ENCODE data around the gene ACAN.
"Not testable (repeated sequence)": the region's sequence is repeated elsewhere in the genome, so short reads cannot be mapped to it uniquely, and the experiment has no call there.

ACAN gene

DNA sequence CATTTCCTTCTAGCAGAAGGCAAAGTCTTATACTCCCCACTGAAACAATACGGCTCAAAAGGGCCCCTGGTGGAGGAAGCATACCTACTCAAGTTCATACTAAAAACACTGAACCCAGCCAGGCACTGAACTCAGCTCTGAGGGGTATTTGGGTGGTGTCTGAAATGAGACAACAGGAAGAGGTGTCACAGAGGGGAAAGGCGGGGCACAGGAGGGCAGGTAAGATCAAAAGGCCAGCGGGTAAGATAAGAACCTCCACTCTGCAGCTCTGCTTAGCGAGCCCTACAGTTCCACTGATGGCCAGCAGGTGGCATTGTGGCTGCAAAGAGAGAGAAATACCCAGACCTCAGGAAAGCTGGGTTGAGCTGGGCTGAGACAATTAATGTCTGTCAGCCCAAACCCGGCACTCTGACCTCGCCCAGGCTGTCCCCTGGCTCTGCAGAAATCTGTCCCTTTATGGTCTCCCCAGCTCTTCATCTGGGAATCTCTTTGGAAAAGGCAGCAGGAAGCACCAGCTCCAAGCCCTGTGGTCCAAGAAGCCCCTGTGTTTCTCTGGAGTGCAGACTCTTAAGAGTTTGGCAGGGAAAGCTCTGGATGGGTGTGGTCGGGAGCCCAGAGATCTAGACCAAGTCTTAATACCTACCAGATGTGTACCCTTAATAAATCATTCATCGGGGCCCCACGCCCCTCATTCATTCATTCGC lies 101.5 kb downstream of the ACAN start:
- FAIRE-seq: no peak

DNA sequence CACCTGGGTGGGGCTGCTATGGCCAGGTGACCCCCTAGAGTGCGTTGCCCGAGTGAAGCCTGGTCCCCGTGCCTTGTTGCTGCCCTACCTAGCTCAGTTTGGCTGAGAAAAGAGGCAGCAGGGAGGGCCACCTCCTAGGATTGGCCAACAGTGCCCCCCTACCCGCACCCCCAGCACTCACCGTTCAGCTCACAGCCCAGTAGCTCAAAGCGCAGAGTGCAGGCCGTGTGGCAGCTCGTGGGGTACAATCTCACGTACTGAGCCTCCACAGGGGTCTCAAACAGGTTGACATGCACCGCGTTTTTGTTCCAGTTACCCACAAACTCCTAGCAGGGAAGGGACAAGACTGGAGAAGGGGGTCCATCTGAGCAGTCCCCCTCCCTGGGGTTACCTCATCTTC lies 102.3 kb downstream of the ACAN start:
- FAIRE-seq: no peak

DNA sequence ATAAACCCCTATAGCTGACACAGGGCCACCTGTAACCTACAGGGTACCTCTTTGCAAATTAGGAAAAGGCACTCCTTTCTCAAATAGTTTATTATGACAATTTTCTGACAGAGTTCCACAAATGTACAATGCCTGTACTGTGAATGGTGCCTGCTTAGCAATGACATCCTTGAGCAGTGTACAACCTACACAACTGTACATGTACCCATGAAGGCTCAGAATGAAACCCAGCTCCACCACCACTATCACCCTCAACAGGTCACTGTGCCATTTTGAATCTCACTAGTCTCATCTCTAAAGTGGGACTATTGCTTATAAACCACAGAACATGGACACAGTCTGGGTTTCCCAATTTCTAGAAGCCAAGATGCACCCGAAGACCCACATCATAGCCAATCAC lies 102.9 kb downstream of the ACAN start:
- no peak for FAIRE-seq

DNA sequence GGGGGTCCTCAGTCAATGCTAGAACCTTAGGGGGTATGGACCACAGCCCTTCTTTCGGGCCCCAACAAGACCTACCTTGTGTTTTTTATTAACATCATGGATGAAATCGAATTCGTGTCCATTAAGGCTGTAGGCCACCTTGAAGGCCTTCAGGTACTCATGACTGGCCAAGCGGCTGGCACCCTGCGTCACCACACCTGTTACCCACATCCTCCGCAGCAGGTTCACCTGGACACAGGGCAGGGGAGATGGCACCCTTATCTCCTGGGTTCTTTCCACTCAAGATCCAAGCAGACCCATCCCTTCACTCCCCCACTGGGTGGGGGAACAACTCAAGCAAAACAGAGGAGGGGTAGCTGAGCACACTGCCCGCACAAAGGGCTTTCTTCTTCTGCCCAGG lies 103.3 kb downstream of the ACAN start:
- no peak for FAIRE-seq

DNA sequence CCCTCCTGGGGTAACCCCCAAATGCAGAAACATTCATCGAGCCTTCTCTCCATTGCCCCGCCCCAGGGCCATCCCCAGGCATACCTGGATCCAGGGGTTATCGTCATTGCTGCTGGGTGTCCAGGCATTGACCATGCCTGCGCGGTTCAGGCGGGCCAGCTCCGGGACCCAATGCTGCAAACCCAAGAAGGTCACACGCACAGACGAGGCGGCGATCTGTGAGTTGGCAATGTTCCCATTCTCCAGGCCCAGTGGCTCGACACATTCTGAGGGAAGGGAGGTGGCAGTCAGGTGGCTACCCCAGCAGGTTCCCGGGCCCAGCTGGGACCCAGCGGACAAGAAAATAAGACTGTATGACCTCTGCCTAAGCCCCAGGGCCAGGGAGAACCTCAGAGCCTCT lies 103.9 kb downstream of the ACAN start:
- no peak for FAIRE-seq

DNA sequence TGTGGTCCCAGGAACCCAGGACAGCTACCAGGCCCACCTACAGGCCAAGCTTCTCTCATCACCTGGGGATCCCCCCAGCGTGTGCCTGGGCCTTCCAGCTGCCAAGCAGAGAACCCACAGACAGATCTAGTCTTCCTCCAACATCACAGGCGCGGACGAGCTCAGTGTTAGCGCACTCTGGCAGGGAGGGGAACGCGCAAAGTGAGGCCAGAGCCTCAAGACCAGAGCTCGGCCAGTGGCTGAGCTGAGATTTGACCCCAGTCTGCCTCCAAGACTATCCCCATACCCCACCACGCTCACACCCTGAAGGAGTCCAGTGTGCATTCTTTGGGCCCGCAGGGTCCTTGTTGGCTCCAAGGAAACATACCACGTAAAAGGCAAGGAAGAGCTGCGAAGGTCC lies 104.9 kb downstream of the ACAN start:
- FAIRE-seq: no peak

DNA sequence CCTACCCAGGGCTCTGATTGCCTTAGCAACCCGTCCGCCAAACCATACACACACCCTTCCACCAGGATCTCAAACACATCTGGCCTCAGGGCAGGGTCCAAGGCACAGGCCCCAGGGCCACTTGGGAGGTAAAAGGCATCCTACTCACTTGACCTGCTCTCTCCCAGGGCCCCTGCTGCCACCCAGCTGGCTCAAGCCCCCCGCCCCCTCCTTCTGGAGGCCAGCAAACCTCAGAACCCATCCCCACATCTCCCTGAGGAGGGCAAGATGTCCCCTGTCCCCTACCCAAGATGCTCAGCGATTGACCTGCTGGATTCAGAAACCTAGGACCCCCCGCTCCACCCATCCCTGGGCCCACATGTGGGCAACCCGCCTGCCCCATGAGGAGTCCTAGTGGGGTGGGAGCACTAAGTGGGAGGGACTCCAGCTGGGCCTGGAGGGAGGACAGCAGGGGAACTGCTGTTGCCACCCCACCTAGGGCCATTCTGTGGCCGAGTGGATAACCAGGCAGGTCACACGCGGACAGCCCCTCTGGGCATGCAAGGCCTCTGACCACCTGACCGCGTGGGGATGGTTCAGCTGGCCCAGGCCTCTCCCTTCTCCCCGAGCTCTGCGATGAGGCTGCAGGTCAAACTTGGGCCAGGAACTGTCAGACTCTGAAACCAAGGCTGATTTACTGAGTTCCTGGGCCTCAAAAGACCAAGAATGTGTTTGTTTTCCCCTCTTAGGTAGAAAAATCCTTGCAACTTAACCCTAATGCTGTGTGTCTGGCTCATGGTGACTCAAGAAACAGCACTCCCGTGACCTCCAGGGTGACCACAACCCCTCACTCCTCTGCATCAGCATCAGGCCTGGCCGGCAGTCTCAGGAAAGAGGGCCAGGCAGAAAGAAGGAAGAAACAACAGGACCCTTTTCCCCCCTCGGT lies 105.7 kb downstream of the ACAN start:
- FAIRE-seq: no peak

DNA sequence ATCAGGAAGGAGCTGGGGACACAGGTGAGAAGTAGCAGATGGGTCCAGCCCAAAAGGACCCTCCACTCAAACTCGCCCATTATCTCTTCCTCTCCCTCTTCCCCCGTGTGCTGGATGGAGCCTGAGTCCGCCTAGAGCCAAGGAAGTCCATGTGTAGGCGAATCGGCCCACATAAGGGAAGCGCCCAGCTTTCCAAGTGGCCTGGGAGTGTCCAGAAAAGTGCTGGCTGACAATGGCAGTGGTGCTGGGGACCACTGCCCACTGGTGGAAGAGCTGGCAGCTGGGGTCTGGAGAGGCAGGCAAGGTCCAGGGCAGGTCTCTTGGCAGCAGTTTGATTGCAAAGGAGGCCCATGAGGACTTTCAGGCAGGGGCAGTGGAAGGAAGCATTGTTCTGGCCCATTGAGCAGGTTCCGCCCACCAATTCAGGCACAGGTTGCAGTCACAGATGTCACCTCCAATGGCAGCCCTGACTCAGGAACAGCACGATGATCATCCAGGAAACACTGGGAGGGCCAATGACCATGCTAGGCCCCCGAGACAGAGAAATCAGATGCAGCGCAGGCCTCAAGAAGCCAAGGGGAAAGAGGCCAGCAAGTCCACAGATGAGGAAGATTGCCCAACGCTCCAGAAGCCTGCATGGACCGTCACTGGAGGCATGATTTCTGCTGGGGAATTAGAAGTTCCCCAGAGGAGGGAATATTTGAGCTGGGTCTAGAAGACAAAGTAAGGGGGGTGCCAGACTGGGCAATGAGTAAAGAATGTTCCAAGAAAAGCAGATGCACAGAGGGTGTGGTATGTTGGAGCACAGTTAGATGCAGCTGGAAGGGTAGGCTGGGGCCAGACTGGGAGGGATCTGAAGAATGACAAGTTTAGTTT lies 107.0 kb downstream of the ACAN start:
- no peak for FAIRE-seq

DNA sequence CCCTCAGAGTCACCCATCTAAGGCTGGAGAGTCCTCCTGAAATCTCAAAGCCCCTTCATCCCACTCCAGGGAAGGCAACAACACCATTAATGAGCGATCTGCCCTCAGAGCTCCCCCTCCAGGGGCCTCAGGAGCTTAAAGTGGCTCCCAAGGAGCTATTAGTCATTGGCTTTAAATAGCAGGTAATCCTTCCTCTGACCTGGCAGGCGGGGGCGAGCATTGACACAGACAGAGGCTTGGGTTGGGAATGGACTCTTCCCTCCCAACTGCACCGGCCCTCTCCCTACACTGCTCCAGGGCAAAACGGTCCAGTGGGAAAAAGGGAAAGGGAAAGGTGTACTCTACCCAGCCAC lies 108.5 kb downstream of the ACAN start:
- FAIRE-seq: no peak

DNA sequence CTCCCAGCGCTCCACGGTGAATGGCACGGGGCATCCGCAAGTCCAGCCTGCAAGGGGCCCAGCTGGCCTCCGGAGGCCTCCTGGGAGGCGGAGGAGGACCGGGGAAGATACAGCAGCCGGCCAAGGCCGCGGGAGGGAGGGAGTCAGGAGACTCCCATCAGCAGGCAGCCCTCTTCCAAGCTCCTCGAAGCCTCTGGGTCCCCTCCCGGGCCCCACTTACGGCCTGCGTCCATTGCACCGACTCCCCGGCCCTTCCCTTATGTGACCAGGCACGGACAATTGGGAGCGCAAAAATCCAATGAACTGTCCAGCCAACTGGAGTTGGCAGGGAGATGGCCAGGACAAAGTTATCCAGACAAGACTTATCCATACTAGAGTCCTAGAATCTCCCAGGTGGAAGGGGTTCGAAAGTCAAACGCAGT lies 109.3 kb downstream of the ACAN start:
- FAIRE-seq: no peak

DNA sequence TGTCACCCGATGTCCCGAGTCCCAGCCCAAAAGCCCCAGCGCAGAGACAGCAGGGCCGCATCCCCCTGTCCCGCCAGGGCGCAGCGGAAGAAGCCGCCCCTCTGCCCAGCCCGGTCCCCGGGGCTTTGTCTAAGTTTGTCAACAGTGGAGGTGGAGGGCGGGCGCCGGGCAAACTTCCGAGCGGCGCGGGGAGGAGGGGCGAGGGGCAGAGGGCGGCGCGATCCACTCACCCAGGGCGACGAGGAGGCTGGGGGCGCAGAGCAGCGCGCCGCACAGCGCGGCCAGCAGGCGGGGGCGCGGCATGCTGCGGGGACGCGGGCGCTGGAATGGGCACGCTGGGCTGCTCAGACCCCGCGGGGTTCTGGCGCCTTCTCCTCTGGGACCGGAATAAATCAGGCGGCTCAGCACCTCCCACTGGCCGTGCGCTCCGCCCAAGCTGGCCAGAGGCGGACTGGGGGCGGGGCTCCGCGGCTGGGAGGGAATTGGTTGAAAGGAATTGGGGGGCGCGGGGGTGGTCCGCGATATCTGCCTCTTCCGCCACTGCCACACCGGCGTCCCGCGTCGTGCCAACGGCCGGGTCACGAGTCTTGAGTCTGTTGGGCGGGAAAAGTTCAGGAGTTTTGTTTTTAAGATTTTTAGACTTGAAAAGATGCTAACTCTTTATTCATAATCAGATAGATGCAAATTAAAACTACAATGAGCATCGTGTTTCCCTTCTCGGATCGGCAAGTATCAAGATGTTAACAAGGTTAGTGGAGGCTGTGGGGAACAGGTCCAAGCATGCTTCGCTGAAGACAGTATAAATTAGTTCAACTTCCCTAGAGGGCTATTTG lies 110.0 kb downstream of the ACAN start, which contains the start of gene MFGE8:
MFGE8 (minus strand) TSS at position 363 of the 833 bp plus-strand sequence; CDS start at position 303, 60 bp downstream.
- no peak for FAIRE-seq

DNA sequence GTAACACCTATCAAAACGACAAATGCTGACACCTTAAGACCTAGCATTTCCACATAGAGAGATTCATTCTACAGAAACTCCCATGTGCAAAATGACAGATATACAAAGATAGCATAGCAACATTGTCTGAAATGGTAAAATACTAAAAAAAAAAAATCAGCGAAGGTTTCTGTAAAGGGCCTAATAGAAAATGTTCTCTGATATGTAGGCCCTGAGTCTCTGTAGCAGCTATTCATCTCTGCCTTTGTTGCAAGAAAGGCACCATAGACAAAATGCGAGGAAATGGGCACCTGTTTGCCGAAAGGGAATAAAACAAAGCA lies 110.6 kb downstream of the ACAN start:
- FAIRE-seq: no peak

DNA sequence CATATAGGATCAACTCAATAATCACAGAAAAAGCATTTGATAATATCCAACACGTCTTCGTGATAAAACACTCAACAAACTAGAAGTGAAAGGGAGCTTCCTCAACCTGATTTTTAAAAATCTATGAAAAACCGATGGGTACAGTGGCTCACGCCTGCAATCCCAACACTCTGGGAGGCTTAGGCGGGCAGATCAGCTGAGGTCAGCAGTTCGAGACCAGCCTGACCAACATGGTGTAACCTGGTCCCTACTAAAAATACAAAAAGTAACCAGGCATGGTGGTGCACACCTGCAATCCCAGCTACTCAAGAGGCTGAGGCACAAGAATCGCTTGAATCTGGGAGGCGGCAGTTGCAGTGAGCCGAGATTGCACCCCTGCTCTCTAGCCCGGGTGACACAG lies 112.1 kb downstream of the ACAN start:
- FAIRE-seq: no peak

DNA sequence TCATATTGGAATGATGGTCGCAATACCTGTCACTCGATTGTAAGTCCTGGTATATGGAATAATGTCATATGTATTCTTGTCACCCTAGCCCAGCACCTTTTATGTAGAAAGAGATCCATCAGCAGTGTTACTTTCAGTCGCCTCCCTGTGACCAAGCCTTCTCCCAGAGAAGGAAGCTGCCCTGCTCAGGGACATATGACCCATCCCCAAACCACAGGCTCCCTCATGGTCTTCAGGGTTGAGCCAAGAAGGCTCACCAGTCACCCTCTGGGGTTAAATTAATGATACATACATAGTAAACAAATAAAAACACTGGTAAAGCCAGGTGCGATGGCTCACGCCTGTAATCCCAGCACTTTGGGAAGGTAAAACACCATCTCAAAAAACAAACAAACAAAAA lies 114.5 kb downstream of the ACAN start:
- no peak for FAIRE-seq

DNA sequence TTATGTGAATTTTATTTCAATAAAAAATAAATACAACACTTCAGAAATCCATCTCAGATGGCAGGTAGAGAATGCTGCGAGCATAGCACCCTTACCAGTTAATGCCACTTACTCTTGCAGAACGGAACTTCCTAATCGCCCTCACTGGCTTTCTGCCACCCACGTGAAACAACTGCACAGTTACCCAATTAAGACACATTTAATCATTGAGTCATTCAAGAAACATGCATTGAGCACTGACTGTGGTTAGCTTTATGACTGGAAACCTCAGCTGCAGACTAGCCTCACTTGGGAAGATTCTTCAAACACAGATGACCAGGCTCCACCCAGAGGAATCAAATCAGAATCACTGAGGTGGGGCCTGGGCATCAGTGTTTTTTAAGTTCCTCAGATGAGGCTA lies 115.5 kb downstream of the ACAN start:
- FAIRE-seq: no peak

DNA sequence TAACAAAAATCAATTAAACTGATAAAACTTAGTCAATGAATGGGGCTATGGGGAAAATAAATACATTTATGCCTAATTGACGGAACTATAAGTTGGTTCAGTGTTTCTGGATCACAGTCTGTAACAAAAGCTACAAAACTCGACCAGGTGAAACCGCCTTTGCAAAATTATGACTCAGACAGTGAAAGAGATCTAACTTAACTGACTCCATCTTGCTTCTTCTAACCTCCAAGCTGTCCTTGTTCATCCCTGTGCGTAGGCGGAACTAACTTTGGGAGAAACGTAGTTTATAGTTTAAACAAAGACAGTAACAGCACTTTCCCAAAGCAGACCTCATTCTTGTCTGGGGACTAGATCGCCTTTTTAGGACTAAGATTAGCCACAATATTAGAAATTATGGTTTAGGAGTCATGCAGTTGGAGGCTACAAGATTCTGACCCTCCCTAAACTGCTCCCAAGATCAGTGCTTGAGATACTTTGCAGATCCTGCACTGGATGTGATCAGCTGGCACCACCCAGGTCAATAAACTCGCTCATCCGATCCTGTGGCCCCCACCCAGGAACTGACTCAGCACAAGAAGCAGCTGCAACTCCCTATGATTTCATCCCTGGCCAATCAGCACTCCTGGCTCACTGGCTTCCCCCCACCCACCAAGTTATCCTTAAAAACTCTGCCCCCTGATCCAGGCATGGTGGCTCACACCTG lies 117.1 kb downstream of the ACAN start:
- FAIRE-seq: no peak

DNA sequence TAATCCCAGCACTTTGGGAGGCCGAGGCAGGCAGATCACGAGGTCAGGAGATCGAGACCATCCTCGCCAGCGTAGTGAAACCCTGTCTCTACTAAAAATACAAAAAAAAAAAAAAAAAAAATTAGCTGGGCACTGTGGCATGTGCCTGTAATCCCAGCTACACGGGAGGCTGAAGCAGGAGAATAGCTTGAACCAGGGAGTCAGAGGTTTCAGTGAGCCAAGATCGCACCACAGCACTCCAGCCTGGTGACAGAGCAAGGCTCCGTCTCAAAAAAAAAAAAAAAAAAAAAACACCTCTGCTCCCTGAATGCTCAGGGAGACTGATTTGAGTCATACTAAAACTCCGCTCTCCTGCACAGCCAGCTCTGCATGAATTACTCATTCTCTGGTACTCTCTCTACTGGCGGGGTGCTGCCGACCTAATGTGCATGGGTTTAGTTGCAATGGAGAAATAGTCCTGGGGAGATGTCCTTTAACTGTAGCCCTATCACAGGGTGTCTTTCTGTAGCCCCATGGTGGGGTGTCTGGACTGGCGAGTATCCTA lies 117.7 kb downstream of the ACAN start:
- not testable (repeated sequence) for FAIRE-seq
